NCI-H2196 (cell line): ENCODE results near the gene SLFN11.
"Not testable (repeated sequence)": the region's sequence is repeated elsewhere in the genome, so short reads cannot be mapped to it uniquely, and the experiment has no call there.

Experiments
- DNase-seq: peaks from one replicate; lab custom pipeline; 2025; ENCODE audit not compliant: unreplicated experiment; lab: John Stamatoyannopoulos, UW

Gene SLFN11

DNA sequence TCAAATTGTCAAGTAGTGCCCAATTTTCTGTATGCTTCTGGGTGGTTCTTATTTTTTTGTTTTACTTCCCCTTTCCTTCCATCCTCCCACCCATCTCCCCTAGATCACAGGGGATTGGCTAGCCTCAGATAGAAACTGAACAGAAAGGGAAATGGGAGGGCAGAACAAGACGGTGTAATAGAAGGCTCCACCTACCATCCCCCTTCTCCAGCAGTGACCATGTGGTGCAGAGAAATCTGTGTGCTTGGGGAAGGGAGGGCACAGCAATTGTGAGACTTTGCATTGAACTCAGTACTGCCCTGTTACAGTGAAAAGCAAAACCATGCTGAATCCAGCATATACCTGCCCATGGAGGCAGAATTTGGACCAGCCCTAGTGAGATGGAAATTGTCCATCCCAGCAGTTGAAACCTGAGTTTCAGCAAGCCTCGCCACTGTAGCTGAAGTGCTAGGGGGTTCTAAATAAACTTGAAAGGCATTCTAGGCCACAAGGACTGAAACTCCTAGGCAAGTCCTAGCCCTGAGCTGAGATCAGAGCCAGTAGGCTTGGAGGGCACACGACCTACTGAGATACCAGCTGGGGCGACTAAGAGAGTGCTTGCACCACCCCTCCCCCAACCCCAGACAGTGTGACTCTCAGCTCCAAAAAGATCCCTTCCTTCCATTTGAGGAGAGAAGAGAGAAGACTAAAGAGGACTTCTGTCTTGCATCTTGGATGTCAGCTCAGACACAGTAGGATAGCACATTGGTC is 5.2 kb downstream of the SLFN11 start:
- no peak for DNase-seq

DNA sequence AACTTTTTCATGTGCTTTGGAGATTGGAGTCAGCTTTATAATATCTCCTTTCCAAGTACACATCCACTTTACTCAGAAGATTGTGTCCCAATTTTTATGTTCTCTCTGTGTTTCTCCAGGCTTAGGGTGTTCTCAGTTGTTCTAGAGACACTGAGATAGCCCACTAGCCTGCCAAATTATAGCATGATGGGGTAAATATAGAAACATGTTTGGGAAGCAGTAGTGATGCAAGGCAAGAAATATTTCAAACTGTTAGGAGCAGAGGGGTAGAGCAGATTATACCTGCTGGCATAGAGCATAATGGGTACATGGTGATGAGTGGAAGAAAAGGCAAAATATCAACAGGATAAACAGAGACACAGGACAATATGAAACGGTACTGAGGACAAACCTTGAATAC is 12.4 kb downstream of the SLFN11 start:
- DNase-seq, result no peak

DNA sequence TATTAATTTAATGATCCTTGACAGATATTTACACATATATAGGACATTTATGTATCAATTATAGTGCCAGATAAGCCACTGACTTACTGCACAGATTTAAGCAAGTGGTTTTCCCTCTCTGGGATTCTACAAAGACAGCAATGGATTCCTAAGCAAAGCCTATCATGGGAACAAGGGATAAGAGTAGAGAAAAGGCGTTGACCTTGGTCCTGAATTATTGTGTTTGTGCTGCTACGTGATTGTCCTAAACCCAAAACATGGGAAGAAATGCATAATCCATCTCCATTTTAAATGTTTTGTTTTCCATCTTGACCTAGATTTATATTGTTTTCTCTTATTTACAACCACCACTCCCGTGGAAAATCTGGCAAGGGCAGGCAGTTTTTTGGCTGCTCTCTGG is 14.0 kb downstream of the SLFN11 start:
- DNase-seq, result no peak

DNA sequence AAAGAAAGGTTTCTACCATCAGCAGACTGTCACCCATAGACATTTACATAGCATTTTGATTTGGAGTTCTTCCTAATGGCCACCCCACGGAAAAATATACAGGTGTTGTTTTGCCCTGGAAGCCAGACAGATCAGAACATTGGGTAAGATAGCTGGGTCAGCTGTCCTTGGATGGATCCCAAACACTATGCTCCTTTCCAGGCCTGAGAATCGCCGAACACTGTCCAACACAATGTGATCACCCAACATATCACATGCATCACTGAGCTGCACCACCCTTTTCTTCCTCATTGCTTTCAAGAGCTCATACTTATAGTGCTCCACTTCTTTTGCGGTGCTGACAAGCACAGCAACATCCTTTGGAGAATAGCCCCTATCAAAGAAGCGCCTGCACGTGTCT is 21.1 kb downstream of the SLFN11 start:
- DNase-seq, result no peak

DNA sequence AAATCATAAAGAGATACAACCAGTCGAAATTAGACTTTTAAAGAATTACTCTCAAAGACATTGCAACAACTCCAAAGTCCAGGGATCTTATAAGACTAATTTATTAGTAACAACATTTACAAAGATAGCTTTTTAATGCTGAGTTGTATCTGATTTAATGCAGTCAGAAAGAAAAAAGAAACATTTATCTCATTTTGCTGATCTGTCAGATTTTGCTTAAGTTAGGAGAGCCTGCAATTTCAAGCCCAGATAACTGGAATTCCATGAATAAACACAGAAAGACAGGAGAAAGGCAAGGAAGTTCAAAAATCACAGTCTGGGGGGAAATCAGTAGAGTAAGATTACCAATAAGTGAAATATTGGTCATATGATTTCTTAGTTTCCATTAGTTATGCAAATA is 22.9 kb downstream of the SLFN11 start:
- DNase-seq, result no peak

DNA sequence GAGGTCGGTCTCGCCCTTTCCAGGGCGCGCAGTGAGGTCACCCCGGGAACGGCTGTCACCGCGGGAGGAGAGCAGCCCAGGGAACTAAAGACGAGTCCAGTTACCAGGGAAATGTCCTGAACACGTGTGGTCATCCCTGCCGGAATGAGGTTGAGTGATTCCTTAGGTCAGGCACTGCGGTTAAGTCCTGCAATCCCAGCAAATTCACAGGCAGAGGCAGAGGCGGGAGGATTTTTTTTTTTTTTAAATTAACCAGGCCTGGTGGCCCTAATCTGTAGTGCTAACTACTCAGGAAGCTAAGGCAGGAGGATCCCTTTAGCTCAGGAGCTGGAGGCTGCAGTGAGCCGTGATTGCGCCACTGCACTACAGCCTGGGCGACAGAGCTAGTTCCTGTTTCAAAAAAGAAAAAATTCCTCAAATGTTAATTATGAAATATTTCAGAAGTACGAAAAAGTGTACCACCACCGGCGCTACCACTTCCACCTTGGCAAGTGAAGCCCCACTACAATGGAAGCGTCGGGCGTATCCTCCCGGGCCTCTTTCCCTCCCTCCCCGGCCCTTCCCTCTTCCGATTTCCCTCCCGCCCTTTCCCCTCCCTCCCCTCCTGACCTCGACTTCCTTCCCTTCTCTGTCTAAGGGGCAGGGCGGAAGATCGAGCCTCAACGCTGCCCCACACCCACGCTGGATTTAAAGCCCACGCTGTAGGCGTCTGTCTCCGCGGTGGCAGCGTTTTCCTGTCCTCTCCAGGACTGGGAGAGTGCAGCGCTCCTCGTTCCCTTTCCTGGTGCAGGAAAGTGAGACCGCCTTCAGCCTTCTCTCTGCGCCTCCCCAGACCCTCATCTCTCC is 27.3 kb downstream of the SLFN11 start:
- no peak for DNase-seq

DNA sequence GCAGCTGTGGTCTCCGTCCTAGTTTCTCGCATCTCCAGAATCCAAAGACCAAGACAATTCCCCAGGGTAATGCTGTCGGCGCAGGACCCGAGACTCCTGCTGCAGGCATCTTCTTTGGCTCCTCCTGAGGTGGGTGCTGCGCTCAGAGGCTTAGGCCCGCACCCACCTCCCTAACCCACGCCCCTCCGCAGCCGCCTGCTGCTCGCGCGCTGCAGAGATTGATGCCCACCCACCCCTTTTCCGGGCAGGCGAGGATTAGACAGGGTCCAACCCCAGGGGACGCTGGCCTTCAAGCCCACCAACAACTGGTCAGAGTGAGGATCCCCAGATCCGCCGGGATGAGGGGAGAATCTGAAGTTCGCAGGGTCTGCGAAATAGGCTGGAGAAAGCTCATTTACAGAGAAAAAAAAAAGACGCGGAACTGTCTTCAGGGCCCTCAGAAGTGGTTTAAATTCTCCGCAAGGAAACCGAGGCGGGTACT is 27.9 kb downstream of the SLFN11 start:
- DNase-seq, result no peak

DNA sequence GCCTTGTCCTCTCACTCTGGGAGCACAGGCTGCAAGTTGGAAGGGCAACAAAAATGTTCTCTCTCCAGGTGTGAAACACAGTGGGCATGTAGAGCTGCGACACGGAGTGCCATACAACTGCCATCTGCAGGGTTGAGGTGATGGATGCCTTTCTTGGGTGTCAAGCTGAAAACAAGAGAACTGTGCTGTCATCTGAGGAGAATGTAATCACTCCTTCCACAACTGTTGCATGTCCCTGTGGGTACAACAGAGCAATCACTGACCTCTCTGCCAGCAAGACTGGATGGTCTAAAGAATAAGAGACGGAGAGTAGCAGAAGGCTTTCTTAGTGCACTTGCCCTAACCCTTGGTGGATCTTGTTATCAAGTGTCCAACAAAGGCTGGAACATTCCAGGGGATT is 29.2 kb downstream of the SLFN11 start:
- no peak for DNase-seq

DNA sequence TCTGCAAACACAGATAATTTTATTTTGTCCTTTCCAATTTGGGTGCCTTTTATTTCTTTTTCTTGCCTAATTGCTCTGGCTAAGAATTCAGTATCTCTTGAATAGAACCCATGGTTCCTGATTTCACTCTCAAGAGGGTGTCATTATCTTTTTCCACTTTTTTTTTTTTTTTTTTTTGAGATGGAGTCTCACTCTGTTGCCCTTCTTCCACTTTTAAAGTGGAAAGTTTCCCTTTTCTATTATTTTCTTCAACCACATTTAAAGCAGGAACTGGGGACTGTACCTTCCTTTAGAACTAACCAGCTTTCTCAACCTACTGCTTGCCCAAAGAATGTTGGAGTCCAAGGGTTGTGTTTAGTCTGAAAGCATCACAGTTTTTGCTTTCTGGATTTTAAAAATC is 31.1 kb downstream of the SLFN11 start:
- no peak for DNase-seq

DNA sequence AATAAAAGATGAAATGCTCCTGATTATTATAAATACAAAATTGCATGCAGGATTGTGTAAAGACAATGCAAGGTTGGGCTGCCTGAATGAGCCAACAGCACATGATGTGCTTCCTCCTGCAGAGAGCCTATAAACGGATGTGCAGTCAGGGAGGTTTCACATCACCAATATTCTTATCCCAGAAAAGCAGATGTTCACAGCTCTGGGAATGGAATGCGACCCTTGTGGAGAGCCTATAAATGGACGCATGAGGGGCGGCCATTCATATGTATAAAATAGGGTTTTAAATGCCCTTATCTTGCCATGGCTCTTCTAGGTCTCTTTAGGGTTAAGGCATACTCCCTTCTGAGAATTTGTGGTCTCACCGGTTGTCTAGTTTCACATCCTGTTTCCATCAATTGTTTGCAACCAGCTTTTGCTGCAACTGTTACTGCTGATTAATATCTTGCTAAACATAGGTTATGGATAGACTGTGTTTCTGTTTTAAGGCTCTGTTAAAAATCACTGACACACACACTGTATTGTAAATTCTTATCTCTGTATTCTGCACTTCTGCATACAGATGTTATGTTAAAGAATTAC is 31.9 kb downstream of the SLFN11 start:
- DNase-seq, result no peak

DNA sequence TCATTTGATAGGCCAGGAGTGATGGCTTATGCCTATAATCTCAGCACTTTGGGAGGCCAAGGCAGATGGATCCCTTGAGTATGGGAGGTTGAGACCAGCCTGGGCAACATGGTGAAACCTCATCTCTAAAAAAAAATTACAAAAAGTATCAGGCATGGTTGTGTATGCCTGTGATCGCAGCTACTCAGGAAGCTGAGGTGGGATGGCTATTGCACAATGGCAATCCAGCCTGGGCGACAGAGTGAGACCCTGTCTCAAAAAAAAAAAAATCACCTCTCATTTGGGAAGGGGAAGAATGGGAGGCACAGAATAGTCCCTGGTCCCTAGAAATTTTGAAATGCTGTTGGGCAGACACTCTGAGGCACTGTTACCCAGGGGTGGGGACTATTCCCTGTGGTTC is 35.2 kb downstream of the SLFN11 start:
- DNase-seq, result no peak

DNA sequence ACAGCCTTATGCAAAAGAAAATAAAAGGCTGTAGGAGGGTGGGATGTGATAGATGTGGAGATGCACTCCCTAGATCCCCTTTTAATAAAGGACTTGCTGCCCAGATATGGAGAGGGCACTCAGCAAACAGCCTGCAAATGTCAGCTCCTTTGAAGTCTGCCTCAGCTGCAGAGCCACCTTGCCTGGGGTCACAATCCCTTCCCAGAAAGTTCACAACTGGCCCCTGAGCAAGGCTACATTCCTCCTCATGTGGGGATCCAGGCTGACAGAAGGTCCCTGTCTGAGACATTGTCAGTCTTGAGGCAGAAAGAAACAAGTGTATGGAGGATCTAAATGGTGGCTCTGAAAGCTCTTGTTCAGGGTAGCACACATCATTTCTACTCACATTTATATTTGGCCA is 36.1 kb downstream of the SLFN11 start:
- DNase-seq, result no peak

DNA sequence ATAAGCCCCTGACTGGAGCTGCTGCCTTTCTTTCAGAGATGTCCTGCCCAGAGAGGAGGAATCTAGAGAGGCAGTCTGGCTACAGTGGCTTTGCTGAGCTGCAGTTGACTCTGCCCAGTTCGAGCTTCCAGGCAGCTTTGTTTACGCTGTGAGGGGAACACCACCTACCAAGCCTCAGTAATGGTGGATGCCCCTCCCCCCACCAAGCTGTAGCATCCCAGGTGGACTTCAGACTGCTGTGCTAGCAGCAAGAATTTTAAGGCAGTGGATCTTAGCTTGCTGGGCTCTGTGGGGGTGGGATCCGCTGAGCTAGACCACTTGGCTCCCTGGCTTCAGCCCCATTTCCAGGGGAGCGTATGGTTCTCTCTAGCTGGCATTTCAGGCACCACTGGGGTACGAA is 39.8 kb downstream of the SLFN11 start:
- DNase-seq, result not testable (repeated sequence)

DNA sequence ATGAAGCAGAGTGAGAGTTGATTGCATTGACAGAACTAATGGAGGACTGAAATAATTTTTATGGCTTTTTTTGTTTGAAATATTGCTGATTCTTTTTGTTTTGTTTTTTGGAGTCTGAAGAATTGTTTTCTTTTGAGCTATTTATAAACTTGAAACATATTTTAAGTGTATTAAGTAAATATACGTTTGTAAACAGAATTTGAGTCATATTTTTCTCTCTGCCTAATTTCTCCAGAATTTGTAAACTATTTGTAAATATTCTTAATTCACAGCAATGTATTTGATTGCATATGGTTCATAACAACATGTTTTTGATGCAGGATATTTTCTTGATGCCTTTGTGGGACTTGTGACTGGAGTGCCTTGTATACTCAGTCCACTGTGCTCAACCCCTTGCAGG is 50.7 kb downstream of the SLFN11 start:
- DNase-seq, result no peak

DNA sequence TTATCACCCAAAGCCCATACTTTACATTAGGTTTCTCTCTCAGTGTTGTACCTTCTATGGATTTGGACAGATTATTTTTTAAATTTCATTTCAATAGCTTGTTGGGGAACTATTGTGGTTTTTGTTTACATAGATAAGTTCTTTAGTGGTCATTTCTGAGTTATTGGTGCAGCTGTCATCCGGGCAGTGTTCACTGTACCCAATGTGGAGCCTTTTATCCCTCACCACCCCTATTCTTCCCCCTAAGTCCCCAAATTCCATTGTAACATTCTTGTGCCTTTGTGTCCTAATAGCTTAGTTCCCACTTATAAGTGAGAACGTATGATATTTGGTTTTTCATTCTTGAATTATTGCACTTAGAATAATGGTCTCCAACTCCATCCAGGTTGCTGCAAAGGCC is 57.5 kb downstream of the SLFN11 start:
- no peak for DNase-seq

DNA sequence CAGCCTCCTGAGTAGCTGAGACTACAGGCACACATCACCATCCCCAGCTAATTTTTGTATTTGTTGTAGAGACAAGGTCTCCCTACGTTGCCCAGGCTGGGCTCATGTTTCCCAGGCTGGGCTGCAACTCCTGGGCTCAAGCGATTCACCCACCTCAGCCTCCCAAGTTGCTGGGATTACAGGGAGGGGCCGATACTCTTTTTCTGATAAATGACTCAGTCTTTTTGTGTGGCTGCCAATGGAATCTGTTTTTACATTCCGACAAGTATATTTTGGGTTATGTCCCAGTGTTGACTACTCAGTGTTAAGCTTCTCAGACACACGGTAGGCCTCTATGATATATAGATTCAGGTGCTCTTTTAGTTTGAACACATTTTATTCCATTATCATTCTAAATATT is 58.1 kb downstream of the SLFN11 start:
- no peak for DNase-seq

DNA sequence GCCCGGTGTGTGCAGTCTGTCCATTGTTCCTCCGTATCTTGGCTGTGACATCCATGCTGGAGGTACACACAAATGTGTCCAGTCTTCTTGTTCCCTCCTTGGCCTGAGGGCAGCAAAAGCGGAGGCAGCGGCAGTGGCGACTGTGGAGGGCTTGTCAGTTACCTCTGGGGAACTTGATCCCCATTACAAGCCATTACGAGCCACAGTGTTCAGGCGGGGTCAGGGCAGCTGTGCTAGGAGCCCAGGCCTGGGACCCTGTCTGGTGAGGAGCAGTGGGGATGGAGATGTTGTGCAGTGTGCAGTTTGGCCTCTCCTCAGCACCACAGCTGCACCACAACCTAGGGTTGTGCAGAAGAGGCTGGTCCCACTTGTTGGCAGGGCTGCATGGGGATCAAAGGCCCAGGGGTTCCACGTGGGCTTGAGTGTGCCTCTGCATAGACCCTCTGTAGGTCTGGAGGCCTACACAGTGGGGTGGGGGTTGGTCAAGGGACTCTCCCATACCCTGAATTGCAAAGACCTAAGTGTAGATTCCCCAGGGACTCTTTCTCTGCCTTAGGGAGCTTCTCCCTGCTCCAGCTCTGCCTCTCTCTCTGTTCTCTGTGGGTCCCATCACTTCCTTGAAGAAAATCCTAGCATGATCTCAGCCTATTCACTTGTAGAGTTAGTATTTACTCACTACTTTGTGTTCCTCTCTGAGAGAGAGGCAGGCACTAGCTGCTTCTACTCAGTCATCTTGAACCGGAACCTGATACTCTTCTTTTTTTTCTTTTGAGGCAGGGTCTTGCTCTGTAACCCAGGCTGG is 58.8 kb downstream of the SLFN11 start:
- no peak for DNase-seq

DNA sequence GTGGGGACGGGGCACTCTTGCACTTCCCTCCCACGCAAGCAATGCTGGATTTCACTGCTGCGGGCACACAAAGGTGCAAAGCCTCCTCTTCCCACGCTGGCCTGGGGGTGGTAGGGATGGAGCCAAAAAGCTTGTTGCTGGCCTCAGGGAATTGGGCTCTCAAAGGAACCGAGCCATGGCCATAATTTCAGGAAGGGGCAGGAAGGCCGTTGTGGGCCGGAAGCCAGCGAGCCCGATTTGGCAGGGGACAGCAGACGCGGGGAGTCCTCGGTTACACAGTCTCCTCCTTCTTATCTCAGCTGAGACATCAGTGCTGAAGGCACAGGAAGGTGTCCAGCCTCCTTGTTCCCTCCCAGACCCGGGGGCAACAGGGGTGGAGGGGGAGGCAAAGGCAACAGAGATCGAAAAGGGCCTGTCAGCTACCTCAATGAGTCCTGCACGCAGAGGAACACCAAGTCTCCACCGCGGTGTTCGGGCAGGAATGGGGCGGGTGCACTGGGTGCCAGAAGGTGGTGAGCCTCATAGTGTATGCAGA is 59.5 kb downstream of the SLFN11 start:
- no peak for DNase-seq

DNA sequence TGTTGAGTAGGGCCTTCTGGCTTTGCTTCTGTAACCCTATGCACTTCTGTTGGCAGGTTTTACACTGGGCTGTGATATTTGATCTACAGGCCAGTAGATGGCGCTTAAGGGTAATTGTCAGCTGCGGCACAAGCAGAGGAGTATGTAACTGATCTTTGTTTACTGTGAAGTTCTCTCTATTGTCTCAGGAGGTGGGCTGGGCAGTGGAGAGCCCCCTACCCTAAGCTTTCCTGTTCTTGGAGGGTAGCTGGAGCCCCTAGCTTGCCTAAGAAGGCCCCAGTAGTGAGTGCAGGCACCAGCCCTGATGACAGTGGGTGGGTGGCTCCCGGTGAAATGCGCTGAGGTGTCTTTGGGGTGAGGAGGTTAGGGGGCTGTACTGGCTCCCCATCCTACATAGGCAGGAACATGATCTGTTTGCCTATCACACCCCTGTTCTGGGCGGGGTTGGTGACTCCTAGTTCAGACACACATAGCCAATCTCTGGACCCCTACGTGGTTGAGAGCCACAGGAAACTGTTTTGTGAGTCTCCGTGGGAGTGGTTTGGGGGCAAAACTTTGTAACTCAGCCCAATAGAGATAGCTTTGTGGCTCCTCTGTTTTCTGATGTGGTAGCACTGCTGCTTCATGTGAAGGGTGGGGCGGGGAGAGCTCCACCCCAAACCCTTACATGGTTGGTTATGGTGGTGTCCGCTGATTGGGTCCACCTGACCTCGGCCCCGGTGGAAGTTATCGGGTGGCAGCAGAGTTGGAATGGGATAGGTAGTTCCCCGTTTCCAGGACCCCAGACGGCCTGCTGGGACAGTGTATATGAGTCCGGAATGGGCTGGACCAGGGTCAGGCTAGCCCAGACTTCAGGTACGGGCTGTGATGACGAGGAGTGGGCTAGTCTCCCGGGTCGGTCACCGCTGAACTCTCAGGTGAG is 60.4 kb downstream of the SLFN11 start:
- DNase-seq, result peak; percentile 30

DNA sequence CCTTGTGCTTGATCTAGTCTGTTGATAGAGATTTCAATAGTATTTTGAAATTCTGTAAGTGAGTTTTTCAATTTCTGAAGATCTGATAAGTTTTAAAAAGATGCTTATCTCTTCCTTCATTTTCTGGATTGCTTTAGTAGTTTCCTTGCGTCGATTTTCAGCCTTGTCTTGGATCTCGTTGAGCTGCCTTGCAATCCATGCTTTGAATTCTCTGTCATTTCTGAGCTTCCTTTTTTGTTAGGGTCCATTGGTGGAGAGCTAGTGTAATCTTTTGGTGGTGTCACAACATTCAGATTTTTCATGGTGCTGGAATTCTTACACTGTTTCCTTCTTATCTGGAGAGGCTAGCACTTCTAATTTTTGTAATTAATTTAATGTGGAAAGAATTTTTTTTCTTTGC is 61.1 kb downstream of the SLFN11 start:
- DNase-seq, result no peak
